Spleen (tissue), 11 donors: Measurements from ENCODE around the gene NCAPD3. TPM values are rescaled to one million over a fixed set of nuclear protein-coding genes. Genes with fewer than 3 reads are reported as not detected.

Experiments
- DNase-seq: peaks from one replicate; pipeline ENCODE4 v3.0.0-alpha.2; 2020
- H3K27ac ChIP-seq, 8 donors: fragments of 200-600 bp; sonication (generic) in 7 of 8; 1 replicate in 4 of 8; 2 replicates in 4 of 8; pipeline versions ENCODE4 v1.5.0 to v1.8.0; 2016 to 2021; ENCODE audit warnings: inconsistent platforms in 4 of 8, mild to moderate bottlenecking in 4 of 8, moderate library complexity in 1 of 8
- H3K27me3 ChIP-seq, 7 donors: fragments of 200-600 bp; sonication (generic) in 6 of 7; replicated peaks in 1 of 7; 1 replicate in 4 of 7; 2 replicates in 3 of 7; pipeline versions ENCODE4 v1.5.0 to v1.8.0; 2016 to 2021; ENCODE audit warnings: inconsistent platforms in 3 of 7, mild to moderate bottlenecking in 1 of 7
- H3K36me3 ChIP-seq, 6 donors: fragments of 200-600 bp; sonication (generic) in 5 of 6; 1 replicate in 4 of 6; 2 replicates in 2 of 6; pipeline versions ENCODE4 v1.5.0 to v1.8.0; 2016 to 2021; ENCODE audit warnings: inconsistent platforms in 2 of 6
- H3K4me1 ChIP-seq, 6 donors: fragments of 200-600 bp; sonication (generic) in 5 of 6; 1 replicate in 3 of 6; 2 replicates in 3 of 6; pipeline versions ENCODE4 v1.5.0 to v1.8.0; 2016 to 2021; ENCODE audit warnings: inconsistent platforms in 3 of 6
- H3K4me3 ChIP-seq, 8 donors: fragments of 200-600 bp; sonication (generic) in 7 of 8; 1 replicate in 4 of 8; 2 replicates in 4 of 8; pipeline versions ENCODE4 v1.5.0 to v1.8.0; 2016 to 2021; ENCODE audit warnings: inconsistent platforms in 4 of 8, mild to moderate bottlenecking in 4 of 8, moderate library complexity in 2 of 8
- H3K9me3 ChIP-seq, 8 donors: fragments of 200-600 bp; sonication (generic) in 7 of 8; 1 replicate in 4 of 8; 2 replicates in 4 of 8; pipeline versions ENCODE4 v1.5.0 to v1.8.0; 2016 to 2021; ENCODE audit warnings: inconsistent platforms in 4 of 8
- POLR2A ChIP-seq, 3 donors: fragments of 450-650 bp; IDR thresholded peaks; one replicate each; pipeline ENCODE4 v1.5.1; 2017; ENCODE audit warnings: antibody characterized with exemption in 3 of 3, mild to moderate bottlenecking in 1 of 3
- POLR2AphosphoS5 ChIP-seq, 3 donors: sonication (generic); formaldehyde crosslinking; IDR thresholded peaks; one replicate each; pipeline ENCODE4 v1.5.1; 2017; ENCODE audit warnings: antibody characterized with exemption in 3 of 3
- WGBS, 5 donors: extraction: QIAGEN DNeasy Blood & Tissue Kit in 3 of 5; methylation state at CpG; one replicate each; pipeline versions ENCODE4 v1.1.5 to v1.1.7; 2013 to 2018; 5-methylcytosine and 5-hydroxymethylcytosine counted together
- intact Hi-C: fragments of 100-400 bp; cut with DNase I; formaldehyde crosslinking; loops from one replicate; pipeline ENCODE4 v1.15.0; 2023; ENCODE audit warnings: low total_unique reads
- polyA plus RNA-seq, 3 donors: library from polyadenylated mRNA; stranded (reverse); fragments of 200-250 nt; gene quantifications; one replicate each; pipeline ENCODE4 v1.2.1, GENCODE V29; 2013
- total RNA-seq, 7 donors: library from RNA; depleted of rRNA in 3 of 7; stranded (reverse); fragments of >200 nt in 3 of 7; fragmentation: NEBNext Ultra II Directional in 4 of 7; extraction: Animal tissue kit (Norgen Biotek cat#: 25700) in 4 of 7; gene quantifications; one replicate each; pipeline versions ENCODE4 v1.1.0 to v1.2.1, GENCODE V29; 2016 to 2021
- TF ChIP-seq, protein P1 (sequence below), 11 experiments: fragments of 200-600 bp in 7 of 11; fragments of 450-650 bp in 4 of 11; sonication (generic) in 4 of 11; IDR thresholded peaks in 8 of 11; conservative IDR thresholded peaks in 3 of 11; 1 replicate in 7 of 11; 2 replicates in 4 of 11; pipeline versions ENCODE4 v1.4.0 to v1.8.0; 2016 to 2021; ENCODE audit warnings: antibody characterized with exemption in 11 of 11, inconsistent platforms in 4 of 11, mild to moderate bottlenecking in 1 of 11
- donor health status: healthy with polysubstance abuse.
- donor health status: DM: no; HTN: no; CAD: no; lungs with moderate emphysema.
- donor health status: DM: no; HTN: no; CAD: no.
- donor health status: Bipolar disorder and iron deficiency.
- donor health status: healthy.
- donor health status: DM: no; HTN: no; CAD: no.
- donor health status: DM: yes; HTN: yes; CAD: no.

NCAPD3 gene
- total and polyA plus RNA-seq, 10 donors: 3.0 to 33.0 (median 22.1) TPM

DNA sequence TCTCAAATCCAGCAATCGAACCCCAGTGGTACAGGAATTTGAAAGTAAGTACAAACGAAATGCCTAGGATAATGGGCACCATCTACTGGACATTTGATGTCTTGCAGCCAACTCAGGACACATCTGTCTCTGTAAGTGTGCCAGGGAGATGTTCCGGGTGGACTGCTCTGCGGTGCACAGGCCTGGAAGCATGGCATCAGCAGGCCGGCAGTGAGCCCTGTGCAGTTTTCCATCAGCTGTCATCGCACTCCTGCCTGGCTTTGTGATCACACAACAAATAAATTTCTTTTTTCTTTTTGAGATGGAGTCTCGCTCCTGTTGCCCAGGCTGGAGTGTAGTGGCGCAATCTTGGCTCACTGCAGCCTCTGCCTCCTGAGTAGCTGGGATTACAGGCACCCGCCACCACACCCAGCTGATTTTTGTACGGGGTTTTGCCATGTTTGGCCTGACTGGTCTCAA, 83.9 kb downstream of the NCAPD3 start:
- H3K4me1 ChIP-seq: peaks cover 0 to 8% (median 6%) of the 10 kb centered on the region in 6 donors
- 49 to 64% (median 56%) methylated on average over 10 of the region's 10 CpGs for WGBS, 5 donors
- DNase-seq: peak; percentile 68
- no peak for TF ChIP-seq POLR2AphosphoS5 (IDR thresholded peaks at IDR 0.05)
- TF ChIP-seq, protein P1, sequence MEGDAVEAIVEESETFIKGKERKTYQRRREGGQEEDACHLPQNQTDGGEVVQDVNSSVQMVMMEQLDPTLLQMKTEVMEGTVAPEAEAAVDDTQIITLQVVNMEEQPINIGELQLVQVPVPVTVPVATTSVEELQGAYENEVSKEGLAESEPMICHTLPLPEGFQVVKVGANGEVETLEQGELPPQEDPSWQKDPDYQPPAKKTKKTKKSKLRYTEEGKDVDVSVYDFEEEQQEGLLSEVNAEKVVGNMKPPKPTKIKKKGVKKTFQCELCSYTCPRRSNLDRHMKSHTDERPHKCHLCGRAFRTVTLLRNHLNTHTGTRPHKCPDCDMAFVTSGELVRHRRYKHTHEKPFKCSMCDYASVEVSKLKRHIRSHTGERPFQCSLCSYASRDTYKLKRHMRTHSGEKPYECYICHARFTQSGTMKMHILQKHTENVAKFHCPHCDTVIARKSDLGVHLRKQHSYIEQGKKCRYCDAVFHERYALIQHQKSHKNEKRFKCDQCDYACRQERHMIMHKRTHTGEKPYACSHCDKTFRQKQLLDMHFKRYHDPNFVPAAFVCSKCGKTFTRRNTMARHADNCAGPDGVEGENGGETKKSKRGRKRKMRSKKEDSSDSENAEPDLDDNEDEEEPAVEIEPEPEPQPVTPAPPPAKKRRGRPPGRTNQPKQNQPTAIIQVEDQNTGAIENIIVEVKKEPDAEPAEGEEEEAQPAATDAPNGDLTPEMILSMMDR (IDR thresholded peaks at IDR 0.05 in 8 of 11, conservative IDR thresholded peaks at IDR 0.05 in 3 of 11): peak; percentile 56 to 92 (median 77)
- no peaks in the 10 kb centered on the region for H3K27me3 ChIP-seq
- intact Hi-C loops: loop anchor here (2.0 to 10.0 kb wide), 2 partner anchors 89 to 215 kb away; no protein-coding TSS in a partner anchor
- no peak overlapping the region for H3K4me3 ChIP-seq
- H3K9me3 ChIP-seq: no peaks in the 10 kb centered on the region
- peaks cover 0 to 37% (median 5%) of the 10 kb centered on the region in 6 donors for H3K36me3 ChIP-seq
- no peak overlapping the region for H3K27ac ChIP-seq

DNA sequence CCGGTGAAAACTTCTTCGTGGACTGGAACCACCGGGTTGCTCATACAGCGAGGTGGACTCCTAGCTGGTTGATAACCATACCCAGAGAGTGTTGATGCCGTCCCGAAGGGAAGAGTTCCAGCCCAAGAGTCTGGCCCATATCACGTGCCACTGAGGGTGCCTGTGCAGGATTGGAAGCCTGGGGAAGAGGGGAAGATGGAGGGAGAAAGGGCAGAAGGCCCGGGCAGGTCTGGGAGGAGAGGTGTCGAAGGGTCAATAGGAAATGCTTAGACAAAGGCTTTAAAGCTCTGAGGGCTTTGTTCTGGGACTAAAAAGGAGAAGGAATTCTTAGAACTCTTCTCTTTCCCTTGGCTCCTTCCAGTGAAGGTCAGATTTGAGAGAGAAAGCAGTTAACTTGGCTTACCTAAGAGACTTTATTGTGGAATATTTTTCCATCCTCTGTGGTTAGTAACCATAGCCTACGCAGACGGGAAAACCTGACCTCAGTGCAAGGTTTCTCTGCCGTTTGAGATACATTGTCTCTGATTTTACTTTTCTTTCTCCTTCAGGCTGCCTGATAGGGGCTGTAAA, 84.4 kb downstream of the NCAPD3 start:
- Histone ChIP-seq H3K9me3 (peaks cover 0 to 1% (median 0%) of the 10 kb centered on the region in 8 donors), H3K27ac (no peak overlapping the region), H3K27me3 (no peaks in the 10 kb centered on the region), H3K4me3 (no peak overlapping the region), H3K36me3 (peaks cover 0 to 31% (median 5%) of the 10 kb centered on the region in 6 donors), H3K4me1 (peaks cover 0 to 8% (median 6%) of the 10 kb centered on the region in 6 donors)
- TF ChIP-seq POLR2AphosphoS5 (IDR thresholded peaks at IDR 0.05) (no peak), POLR2A (IDR thresholded peaks at IDR 0.05) (no peak)
- TF ChIP-seq, protein P1 (IDR thresholded peaks at IDR 0.05 in 8 of 11, conservative IDR thresholded peaks at IDR 0.05 in 3 of 11): no peak
- 69 to 76% (median 71%) methylated on average over 12 of the region's 12 CpGs for WGBS, 5 donors
- intact Hi-C loops: no loop called here
- no peak for DNase-seq

DNA sequence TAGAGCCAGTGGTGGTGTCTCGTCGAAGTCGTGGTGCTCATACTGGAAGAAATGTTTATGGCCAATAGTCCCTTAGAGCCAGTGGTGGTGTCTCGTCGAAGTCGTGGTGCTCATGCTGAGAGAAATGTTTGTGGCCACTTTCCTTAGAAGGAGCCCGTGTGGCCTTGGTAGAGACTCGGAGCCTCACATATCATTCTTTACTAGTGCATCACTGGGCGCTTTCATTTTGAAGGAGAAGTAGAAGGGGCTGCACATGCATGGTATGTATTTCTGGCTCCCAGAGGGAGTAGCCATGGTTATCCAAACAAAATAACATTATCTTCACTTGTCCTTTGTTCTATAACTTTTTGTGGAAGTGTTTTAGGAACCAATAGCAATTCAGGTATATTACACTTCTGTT, 85.4 kb downstream of the NCAPD3 start:
- Histone ChIP-seq H3K9me3 (peaks cover 0 to 9% (median 6%) of the 10 kb centered on the region in 8 donors), H3K27ac (no peak overlapping the region), H3K4me3 (no peak overlapping the region), H3K27me3 (no peaks in the 10 kb centered on the region), H3K36me3 (peaks cover 0 to 25% (median 5%) of the 10 kb centered on the region in 6 donors), H3K4me1 (peaks cover 0 to 8% (median 6%) of the 10 kb centered on the region in 6 donors)
- TF ChIP-seq, protein P1 (IDR thresholded peaks at IDR 0.05 in 8 of 11, conservative IDR thresholded peaks at IDR 0.05 in 3 of 11): no peak
- TF ChIP-seq POLR2A (IDR thresholded peaks at IDR 0.05) (no peak), POLR2AphosphoS5 (IDR thresholded peaks at IDR 0.05) (no peak)
- intact Hi-C loops: no loop called here
- DNase-seq: no peak
- 89 to 95% (median 93%) methylated on average over 9 of the region's 9 CpGs for WGBS, 5 donors

DNA sequence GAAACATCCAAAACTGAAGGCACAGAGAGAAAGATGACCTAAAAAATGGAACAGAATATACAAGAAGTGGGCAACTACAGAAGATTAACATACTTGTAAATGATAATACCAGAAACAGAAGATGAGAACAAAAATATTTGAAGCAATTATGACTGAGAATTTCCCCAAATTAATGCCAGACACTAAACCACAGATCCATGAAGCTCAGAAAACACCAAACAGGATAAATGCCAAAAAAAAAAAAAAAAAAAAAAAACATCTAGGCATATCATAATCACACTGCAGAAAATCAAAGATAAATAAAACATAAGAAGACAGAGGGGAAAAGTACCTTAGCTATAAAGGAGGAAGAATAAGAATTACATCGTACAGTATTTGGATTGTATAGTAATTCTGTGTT, 89.6 kb downstream of the NCAPD3 start:
- Histone ChIP-seq H3K9me3 (peaks cover 0 to 45% (median 40%) of the 10 kb centered on the region in 8 donors), H3K36me3 (no peaks in the 10 kb centered on the region), H3K27me3 (no peaks in the 10 kb centered on the region), H3K4me1 (no peaks in the 10 kb centered on the region), H3K4me3 (no peak overlapping the region), H3K27ac (no peak overlapping the region)
- TF ChIP-seq, protein P1 (IDR thresholded peaks at IDR 0.05 in 8 of 11, conservative IDR thresholded peaks at IDR 0.05 in 3 of 11): no peak
- no peak for TF ChIP-seq POLR2AphosphoS5 (IDR thresholded peaks at IDR 0.05)
- TF ChIP-seq POLR2A (IDR thresholded peaks at IDR 0.05): no peak
- intact Hi-C loops: no loop called here
- WGBS, 5 donors: 94 to 100% (median 100%) methylated on average over 1 of the region's 1 CpG
- DNase-seq: no peak
